ENCODE results near the gene CCDC85C. TPM values are rescaled to one million over a fixed set of nuclear protein-coding genes. Genes with fewer than 3 reads are reported as not detected.
A peak's percentile ranks its signal among the peaks of the same experiment; 100 is the strongest.

CCDC85C gene
- total and polyA plus RNA-seq, 7 donors: 1.8 to 21.0 (median 7.9) TPM

DNA sequence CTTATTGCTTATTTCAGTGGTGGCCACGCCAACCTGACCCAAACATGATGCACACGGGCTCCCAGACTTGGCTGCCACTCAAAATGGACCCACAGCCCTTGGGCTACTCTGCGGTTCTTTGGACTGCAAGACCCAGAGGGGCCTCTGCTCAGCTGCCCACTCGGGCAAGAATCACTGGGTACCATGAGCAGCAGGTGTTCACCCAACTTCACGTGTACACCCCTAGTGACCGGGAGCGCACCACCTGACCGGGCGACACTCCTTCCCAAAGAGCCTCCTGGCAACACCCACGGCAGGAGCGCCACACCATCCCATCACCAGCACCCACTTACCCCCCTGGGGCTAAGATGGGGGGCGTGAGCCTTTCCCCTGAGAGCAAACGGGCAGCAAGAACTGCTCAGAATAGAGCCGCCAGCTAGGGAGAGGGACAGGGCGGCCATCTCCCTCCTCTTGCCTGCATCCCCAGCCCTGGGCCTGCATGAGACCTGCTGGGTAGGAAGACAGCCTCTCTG, 90.8 kb downstream of the CCDC85C start:
- Histone ChIP-seq H3K27ac (no peak overlapping the region), H3K9me3 (no peaks in the 10 kb centered on the region), H3K4me1 (no peaks in the 10 kb centered on the region), H3K36me3 (ENCODE audit: insufficient read depth in 1 of 2, low read depth in 1 of 2) (peaks cover 0 to 59% of the 10 kb centered on the region in 2 donors), H3K27me3 (ENCODE audit: insufficient read depth in 3 of 3, low read length in 2 of 3) (no peaks in the 10 kb centered on the region), H3K4me3 (no peak overlapping the region)
- whole genome bisulfite sequencing, 3 donors: 82 to 86% (median 85%) methylated on average over 15 of the region's 15 CpGs
- TF ChIP-seq, protein P1, sequence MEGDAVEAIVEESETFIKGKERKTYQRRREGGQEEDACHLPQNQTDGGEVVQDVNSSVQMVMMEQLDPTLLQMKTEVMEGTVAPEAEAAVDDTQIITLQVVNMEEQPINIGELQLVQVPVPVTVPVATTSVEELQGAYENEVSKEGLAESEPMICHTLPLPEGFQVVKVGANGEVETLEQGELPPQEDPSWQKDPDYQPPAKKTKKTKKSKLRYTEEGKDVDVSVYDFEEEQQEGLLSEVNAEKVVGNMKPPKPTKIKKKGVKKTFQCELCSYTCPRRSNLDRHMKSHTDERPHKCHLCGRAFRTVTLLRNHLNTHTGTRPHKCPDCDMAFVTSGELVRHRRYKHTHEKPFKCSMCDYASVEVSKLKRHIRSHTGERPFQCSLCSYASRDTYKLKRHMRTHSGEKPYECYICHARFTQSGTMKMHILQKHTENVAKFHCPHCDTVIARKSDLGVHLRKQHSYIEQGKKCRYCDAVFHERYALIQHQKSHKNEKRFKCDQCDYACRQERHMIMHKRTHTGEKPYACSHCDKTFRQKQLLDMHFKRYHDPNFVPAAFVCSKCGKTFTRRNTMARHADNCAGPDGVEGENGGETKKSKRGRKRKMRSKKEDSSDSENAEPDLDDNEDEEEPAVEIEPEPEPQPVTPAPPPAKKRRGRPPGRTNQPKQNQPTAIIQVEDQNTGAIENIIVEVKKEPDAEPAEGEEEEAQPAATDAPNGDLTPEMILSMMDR (IDR thresholded peaks at IDR 0.05): no peak
- DNase-seq (peak in 1 of 2 donors; percentile 36), ATAC-seq (no peak)
- intact Hi-C loops (cut with DNase I): loop anchor here in 1 of 2 donors (10.0 kb wide), 1 partner anchor 392 kb away; no protein-coding TSS in a partner anchor

DNA sequence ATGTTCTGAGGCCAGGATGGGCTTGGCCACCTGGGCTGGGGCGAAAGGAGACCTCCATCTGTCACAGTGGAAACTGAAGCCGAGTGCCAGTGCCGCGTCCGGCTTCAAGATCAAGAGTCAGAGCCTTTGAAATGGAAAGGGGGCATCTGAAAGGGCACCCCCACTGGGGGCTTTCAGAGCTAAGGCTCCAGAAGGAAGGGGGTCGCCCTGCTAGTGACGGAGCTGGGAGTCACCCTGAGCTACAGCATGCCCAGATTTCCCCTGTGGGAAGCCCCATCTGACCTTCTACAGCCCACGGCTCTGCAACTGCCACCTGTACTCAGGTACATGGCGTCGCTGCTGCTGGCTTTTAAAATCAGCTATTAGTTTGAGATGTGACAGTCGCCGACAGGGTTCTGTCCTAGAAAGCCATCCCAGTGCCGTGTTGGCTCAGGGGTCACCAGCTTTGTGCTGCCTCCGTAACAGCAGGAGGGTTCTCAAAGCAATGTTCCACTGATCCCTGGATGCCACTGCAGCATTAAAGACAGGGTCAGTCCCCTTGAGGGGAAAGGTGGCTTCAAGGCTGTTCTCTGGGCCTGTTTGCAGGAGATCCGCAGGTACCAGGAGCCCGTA, 91.3 kb downstream of the CCDC85C start:
- H3K27ac ChIP-seq: no peak overlapping the region
- no peak overlapping the region for H3K4me3 ChIP-seq
- H3K4me1 ChIP-seq: no peaks in the 10 kb centered on the region
- ATAC-seq: no peak
- no peaks in the 10 kb centered on the region for H3K27me3 ChIP-seq (ENCODE audit: insufficient read depth in 3 of 3, low read length in 2 of 3)
- H3K9me3 ChIP-seq: no peaks in the 10 kb centered on the region
- intact Hi-C loops (cut with DNase I): loop anchor here in 1 of 2 donors (10.0 kb wide), 1 partner anchor 392 kb away; no protein-coding TSS in a partner anchor
- peaks cover 0 to 65% of the 10 kb centered on the region in 2 donors for H3K36me3 ChIP-seq (ENCODE audit: insufficient read depth in 1 of 2, low read depth in 1 of 2)
- WGBS, 3 donors: 84 to 89% (median 87%) methylated on average over 16 of the region's 16 CpGs
- DNase-seq: peak in 1 of 2 donors; percentile 15
- TF ChIP-seq, protein P1 (IDR thresholded peaks at IDR 0.05): no peak

DNA sequence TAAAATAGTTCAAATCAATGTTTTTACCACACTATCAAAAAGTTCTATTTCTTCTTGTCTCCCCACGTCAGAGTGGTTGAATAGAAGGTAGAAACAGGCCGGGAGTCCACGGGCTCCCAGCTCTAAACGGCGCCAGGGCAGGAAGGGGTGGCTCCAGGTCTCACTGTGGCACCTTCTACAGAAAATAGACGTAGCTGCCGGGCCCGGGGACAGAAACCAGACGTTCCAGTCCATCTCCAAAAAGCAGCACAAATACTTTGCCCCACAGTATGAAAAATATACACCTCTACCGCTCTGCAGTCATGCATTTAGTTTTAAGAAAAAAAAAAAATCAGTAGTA, 91.9 kb downstream of the CCDC85C start:
- ATAC-seq (no peak), DNase-seq (no peak)
- H3K27me3 ChIP-seq (ENCODE audit: insufficient read depth in 3 of 3, low read length in 2 of 3): no peaks in the 10 kb centered on the region
- H3K4me3 ChIP-seq: no peak overlapping the region
- no peak overlapping the region for H3K27ac ChIP-seq
- intact Hi-C loops (cut with DNase I): loop anchor here in 1 of 2 donors (10.0 kb wide), 1 partner anchor 393 kb away; no protein-coding TSS in a partner anchor
- H3K36me3 ChIP-seq (ENCODE audit: insufficient read depth in 1 of 2, low read depth in 1 of 2): peaks cover 0 to 71% of the 10 kb centered on the region in 2 donors
- H3K4me1 ChIP-seq: no peaks in the 10 kb centered on the region
- H3K9me3 ChIP-seq: no peaks in the 10 kb centered on the region
- TF ChIP-seq, protein P1 (IDR thresholded peaks at IDR 0.05): no peak
- 71 to 83% (median 73%) methylated on average over 10 of the region's 10 CpGs for WGBS, 3 donors

DNA sequence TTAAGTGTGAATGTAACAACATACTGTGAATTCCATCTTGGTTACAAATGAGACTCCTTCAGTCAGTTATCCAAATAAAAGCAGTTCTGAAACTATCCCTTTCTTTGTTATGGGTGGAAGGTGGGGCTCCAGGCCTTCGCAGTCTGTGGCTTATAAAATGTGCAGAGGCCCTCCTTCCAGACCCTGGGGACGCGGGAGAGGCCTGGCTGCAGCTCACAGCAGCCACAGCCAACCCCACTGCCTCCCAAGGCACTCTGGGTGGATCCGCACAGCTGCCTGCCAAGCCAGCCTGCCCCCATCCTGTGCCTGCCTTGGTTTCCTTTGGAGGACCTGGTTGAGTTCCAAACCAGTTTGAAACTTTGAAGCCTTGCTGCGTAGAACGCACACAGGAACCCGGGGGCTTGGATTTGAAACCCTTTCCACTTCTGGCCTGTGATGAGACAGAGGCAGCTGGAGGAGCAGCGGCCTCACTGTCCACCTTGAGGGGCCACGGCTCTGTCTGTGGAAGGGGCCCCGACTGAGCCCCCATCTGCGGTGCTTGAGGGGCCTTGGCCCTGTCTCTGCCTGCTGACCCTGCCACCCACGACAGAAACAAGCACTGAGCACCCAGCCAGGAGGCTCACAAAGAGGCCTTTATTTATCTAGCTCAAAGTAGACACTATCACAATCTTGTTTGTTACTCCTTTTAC, 92.4 kb downstream of the CCDC85C start:
- H3K4me1 ChIP-seq: no peaks in the 10 kb centered on the region
- H3K27me3 ChIP-seq (ENCODE audit: insufficient read depth in 3 of 3, low read length in 2 of 3): no peaks in the 10 kb centered on the region
- DNase-seq (peak in 1 of 2 donors; percentile 61), ATAC-seq (no peak)
- no peak overlapping the region for H3K27ac ChIP-seq
- peaks cover 5 to 76% of the 10 kb centered on the region in 2 donors for H3K36me3 ChIP-seq (ENCODE audit: insufficient read depth in 1 of 2, low read depth in 1 of 2)
- H3K9me3 ChIP-seq: no peaks in the 10 kb centered on the region
- intact Hi-C loops (cut with DNase I): loop anchor here in 1 of 2 donors (10.0 kb wide), 1 partner anchor 393 kb away; no protein-coding TSS in a partner anchor
- no peak overlapping the region for H3K4me3 ChIP-seq
- TF ChIP-seq, protein P1 (IDR thresholded peaks at IDR 0.05): no peak
- 70 to 82% (median 71%) methylated on average over 12 of the region's 12 CpGs for WGBS, 3 donors
